IMR-90 (cell line): ENCODE data around the gene PIAS2. TPM values are rescaled to one million over a fixed set of nuclear protein-coding genes. Genes with fewer than 3 reads are reported as not detected.

Source experiments
- ATAC-seq: fragments of 200-7000 bp; cut with Tn5 transposase; 2 replicates; pipeline ENCODE4 v1.9.1; 2020; ENCODE audit warnings: low read depth, mild to moderate bottlenecking, moderate library complexity
- BruUV-seq: library from RNA; stranded (reverse); fragments of 400-500 nt; replicated peaks from 2 replicates; lab custom pipeline; 2021; lab: Mats Ljungman, UMichigan
- CTCF ChIA-PET: fragments of 300-600 bp; formaldehyde crosslinking; extraction: SDS; loops from one replicate; lab custom pipeline; 2021; ENCODE audit warnings: antibody characterized with exemption; lab: Yijun Ruan, JAX
- POLR2A ChIA-PET: fragments of 300-600 bp; sonication (Branson Sonifier 250); formaldehyde crosslinking; loops from one replicate; lab custom pipeline; 2022; ENCODE audit warnings: antibody characterized with exemption; ENCODE audit not compliant: unreplicated experiment; lab: Charles Lee
- DNase-seq: peaks from one replicate; pipeline ENCODE4 v3.0.0; 2013
- H2AFZ ChIP-seq: replicated peaks from 2 replicates; pipeline ENCODE3; 2013; ENCODE audit warnings: low read length, mild to moderate bottlenecking; ENCODE audit not compliant: poor library complexity
- H2AK5ac ChIP-seq: 2 replicates; pipeline ENCODE4 v1.6.1; 2013; ENCODE audit warnings: low read depth, low read length, inconsistent platforms
- H2AK9ac ChIP-seq: replicated peaks from 2 replicates; pipeline ENCODE3; 2013; ENCODE audit warnings: mild to moderate bottlenecking, low read depth, low read length, moderate library complexity; ENCODE audit not compliant: poor library complexity
- H2BK120ac ChIP-seq: 2 replicates; pipeline ENCODE4 v1.6.1; 2013; ENCODE audit warnings: low read depth, low read length, inconsistent platforms
- H2BK15ac ChIP-seq: 3 replicates; pipeline ENCODE4 v1.6.1; 2013; ENCODE audit warnings: low read depth, low read length, inconsistent platforms
- H2BK20ac ChIP-seq: 2 replicates; pipeline ENCODE4 v1.6.1; 2013; ENCODE audit warnings: low read depth, mild to moderate bottlenecking, inconsistent platforms, low read length, moderate library complexity
- H2BK5ac ChIP-seq: 2 replicates; pipeline ENCODE4 v1.6.1; 2013; ENCODE audit warnings: mild to moderate bottlenecking, low read depth, low read length, inconsistent platforms; ENCODE audit not compliant: poor library complexity, severe bottlenecking
- H3K14ac ChIP-seq: replicated peaks from 2 replicates; pipeline ENCODE4 v1.6.1; 2013; ENCODE audit warnings: low read depth, low read length, inconsistent platforms
- H3K18ac ChIP-seq: 2 replicates; pipeline ENCODE4 v1.6.1; 2013; ENCODE audit warnings: low read depth, low read length, control low read depth
- H3K23ac ChIP-seq: 2 replicates; pipeline ENCODE4 v1.6.1; 2013; ENCODE audit warnings: low read depth, low read length, inconsistent platforms
- H3K27ac ChIP-seq: 2 replicates; pipeline ENCODE4 v1.5.1; 2013; ENCODE audit warnings: mild to moderate bottlenecking, control low read depth, low read length; ENCODE audit not compliant: insufficient read depth
- H3K27me3 ChIP-seq: 2 replicates; pipeline ENCODE4 v1.6.1; 2013; ENCODE audit warnings: low read length; ENCODE audit not compliant: control insufficient read depth, insufficient read depth
- H3K36me3 ChIP-seq: 2 replicates; pipeline ENCODE4 v1.6.1; 2013; ENCODE audit warnings: low read length, mixed read lengths; ENCODE audit not compliant: control insufficient read depth, insufficient read depth
- H3K4ac ChIP-seq: 2 replicates; pipeline ENCODE4 v1.6.1; 2013; ENCODE audit warnings: low read depth, low read length, inconsistent platforms
- H3K4me1 ChIP-seq: 2 replicates; pipeline ENCODE4 v1.6.1; 2013; ENCODE audit warnings: low read length, mixed read lengths; ENCODE audit not compliant: control insufficient read depth, insufficient read depth
- H3K4me2 ChIP-seq: 2 replicates; pipeline ENCODE4 v1.6.1; 2013; ENCODE audit warnings: low read depth, mild to moderate bottlenecking, control low read depth, low read length, moderate library complexity
- H3K4me3 ChIP-seq: 2 replicates; pipeline ENCODE4 v1.5.1; 2013; ENCODE audit warnings: low read depth, mild to moderate bottlenecking, control low read depth, low read length, moderate library complexity; ENCODE audit not compliant: insufficient read depth
- H3K56ac ChIP-seq: 2 replicates; pipeline ENCODE4 v1.6.1; 2013; ENCODE audit warnings: low read length, inconsistent platforms; ENCODE audit not compliant: insufficient read depth; ENCODE audit errors: extremely low read depth
- H3K79me1 ChIP-seq, 2 experiments: 2 replicates each; pipeline ENCODE4 v1.6.1; 2013; ENCODE audit warnings: low read length in 2 of 2, inconsistent platforms in 1 of 2, low read depth in 1 of 2
- H3K9ac ChIP-seq: 2 replicates; pipeline ENCODE4 v1.6.1; 2013; ENCODE audit warnings: low read depth, low read length, control low read depth
- H3K9me1 ChIP-seq: 2 replicates; pipeline ENCODE4 v1.6.1; 2013; ENCODE audit warnings: low read length, inconsistent platforms; ENCODE audit not compliant: insufficient read depth
- H3K9me3 ChIP-seq: 2 replicates; pipeline ENCODE4 v1.6.1; 2013; ENCODE audit warnings: low read length; ENCODE audit not compliant: control insufficient read depth, insufficient read depth
- H4K20me1 ChIP-seq: 2 replicates; pipeline ENCODE4 v1.6.1; 2013; ENCODE audit warnings: low read length, inconsistent platforms; ENCODE audit not compliant: insufficient read depth
- H4K5ac ChIP-seq: 2 replicates; pipeline ENCODE4 v1.6.1; 2013; ENCODE audit warnings: mild to moderate bottlenecking, low read depth, low read length, control low read depth
- H4K8ac ChIP-seq, 2 experiments: 2 replicates each; pipeline ENCODE4 v1.6.1; 2013; ENCODE audit warnings: low read depth in 2 of 2, low read length in 2 of 2, control low read depth in 1 of 2, inconsistent platforms in 1 of 2
- H4K91ac ChIP-seq: 2 replicates; pipeline ENCODE4 v1.6.1; 2013; ENCODE audit warnings: low read depth, low read length, inconsistent platforms; ENCODE audit not compliant: insufficient read depth
- CHD1 ChIP-seq: IDR thresholded peaks from 2 replicates; pipeline ENCODE4 v1.6.1; 2012; ENCODE audit warnings: low read depth, low read length, improper control_type of control experiment
- ELK1 ChIP-seq: fragments of 150-350 bp; IDR thresholded peaks from 2 replicates; pipeline ENCODE4 v1.6.1; 2016; ENCODE audit warnings: low read depth, mild to moderate bottlenecking, low read length, moderate library complexity, borderline replicate concordance
- FOS ChIP-seq: fragments of 150-350 bp; IDR thresholded peaks from 2 replicates; pipeline ENCODE4 v1.6.1; 2016; ENCODE audit warnings: low read depth, low read length
- RAD21 ChIP-seq: IDR thresholded peaks from 2 replicates; pipeline ENCODE4 v1.6.1; 2012; ENCODE audit warnings: low read length, improper control_type of control experiment
- RCOR1 ChIP-seq: IDR thresholded peaks from 2 replicates; pipeline ENCODE4 v1.6.1; 2012; ENCODE audit warnings: mild to moderate bottlenecking, low read length, improper control_type of control experiment; ENCODE audit not compliant: insufficient replicate concordance
- USF2 ChIP-seq: fragments of 150-350 bp; IDR thresholded peaks from 2 replicates; pipeline ENCODE4 v1.6.1; 2017; ENCODE audit warnings: mild to moderate bottlenecking, antibody characterized with exemption, low read length, low read depth
- WGBS, 2 experiments: methylation state at CpG; one replicate each; pipeline versions ENCODE4 v1.1.5 to v1.1.7; 2013; ENCODE audit warnings: missing lambda C conversion rate in 2 of 2; ENCODE audit not compliant: insufficient read length in 1 of 2; ENCODE audit errors: extremely low coverage in 2 of 2; 5-methylcytosine and 5-hydroxymethylcytosine counted together
- dilution Hi-C: fragments of 300-500 bp; cut with HindIII; formaldehyde crosslinking; loops from one replicate; pipeline ENCODE4 v1.14.3; 2018; ENCODE audit warnings: low sequenced_read_pairs; ENCODE audit not compliant: unreplicated experiment
- in situ Hi-C: fragments of 300-500 bp; cut with MboI; formaldehyde crosslinking; loops from 3 replicates; pipeline ENCODE4 v1.14.3; 2019; ENCODE audit warnings: low sequenced_read_pairs, inconsistent platforms, mixed read lengths
- intact Hi-C: fragments of 100-400 bp; cut with micrococcal nuclease; formaldehyde crosslinking; loops from 2 replicates; pipeline ENCODE4 v1.10.0; 2022
- polyA plus RNA-seq, 3 experiments: library from polyadenylated mRNA; depleted of rRNA; stranded (reverse); fragments of >200 nt; gene quantifications; 2 replicates each; pipeline ENCODE4 v1.2.3, GENCODE V29; 2012; ENCODE audit warnings: low replicate concordance in 1 of 3
- total RNA-seq: library from RNA; depleted of rRNA; stranded (reverse); fragments of >200 nt; gene quantifications from 2 replicates; pipeline ENCODE4 v1.2.3, GENCODE V29; 2012

PIAS2 gene
- total and polyA plus RNA-seq, 2 of the 4 experiments (the other 2 are of a cell fraction): 15.1 to 28.9 TPM

- 100% methylated on average over 1 of the region's 2 CpGs; no CpG with 5 or more reads in 1 of the 2 experiments for whole genome bisulfite sequencing, 2 experiments
- in situ Hi-C loops: no loop called here
- Histone ChIP-seq H2AK9ac (no peak overlapping the region), H3K23ac (no peak overlapping the region), H2BK20ac (no peak overlapping the region), H3K18ac (no peak overlapping the region), H3K9me3 (peaks cover 4% of the 10 kb centered on the region), H2AK5ac (no peak overlapping the region), H2AFZ (no peak overlapping the region), H3K79me1 (peaks cover 16 to 19% of the 10 kb centered on the region in 2 experiments), H3K4me1 (no peaks in the 10 kb centered on the region), H3K4me2 (no peak overlapping the region), H3K9me1 (no peaks in the 10 kb centered on the region), H3K4ac (no peak overlapping the region), H3K27me3 (no peaks in the 10 kb centered on the region), H3K27ac (no peak overlapping the region), H3K9ac (no peak overlapping the region), H4K5ac (no peak overlapping the region), H4K20me1 (peaks cover 3% of the 10 kb centered on the region), H3K4me3 (no peak overlapping the region), H4K91ac (no peak overlapping the region), H3K14ac (no peak overlapping the region), H2BK120ac (no peak overlapping the region), H2BK15ac (no peak overlapping the region), H4K8ac (no peak overlapping the region), H2BK5ac (no peak overlapping the region), H3K36me3 (peaks cover 8% of the 10 kb centered on the region), H3K56ac (no peak overlapping the region)
- BruUV-seq: no TSS peak
- no peak for TF ChIP-seq RAD21
- no peak for TF ChIP-seq RCOR1
- TF ChIP-seq USF2: no peak
- TF ChIP-seq CHD1: no peak
- TF ChIP-seq FOS: no peak
- no peak for TF ChIP-seq ELK1
- CTCF ChIA-PET: no interaction called here
- dilution Hi-C loops: no loop called here
- POLR2A ChIA-PET: no interaction called here
- intact Hi-C loops: no loop called here
- no peak for DNase-seq
- ATAC-seq: no peak
Measured at GRCh38 chr18:46886893-46887292, 30.4 kb downstream of the PIAS2 start.
